Ascending aorta (tissue), 2 donors: ENCODE data around the gene KLHL35. TPM values are rescaled to one million over a fixed set of nuclear protein-coding genes. Genes with fewer than 3 reads are reported as not detected.

Source experiments
- DNase-seq, 2 donors: peaks; one replicate each; pipeline ENCODE4 v3.0.0-alpha.2; 2019; ENCODE audit warnings: low spot score in 2 of 2
- H3K27ac ChIP-seq, 2 donors: fragments of 200-600 bp; sonication (generic); one replicate each; pipeline ENCODE4 v1.5.1; 2016 to 2017; ENCODE audit warnings: mild to moderate bottlenecking in 1 of 2
- H3K27me3 ChIP-seq: fragments of 200-600 bp; sonication (generic); one replicate; pipeline ENCODE4 v1.5.1; 2017
- H3K36me3 ChIP-seq, 2 donors: fragments of 200-600 bp; sonication (generic); one replicate each; pipeline ENCODE4 v1.5.1; 2016
- H3K4me1 ChIP-seq, 2 donors: fragments of 200-600 bp; sonication (generic); one replicate each; pipeline ENCODE4 v1.5.1; 2016 to 2017; ENCODE audit warnings: mild to moderate bottlenecking in 1 of 2
- H3K4me3 ChIP-seq, 2 donors: fragments of 200-600 bp; sonication (generic); one replicate each; pipeline ENCODE4 v1.5.1; 2016 to 2017; ENCODE audit warnings: mild to moderate bottlenecking in 1 of 2
- H3K9me3 ChIP-seq, 2 donors: fragments of 200-600 bp; sonication (generic); one replicate each; pipeline ENCODE4 v1.5.1; 2016
- intact Hi-C: fragments of 100-400 bp; cut with DNase I; formaldehyde crosslinking; loops from one replicate; pipeline ENCODE4 v1.15.1; 2023
- total RNA-seq: library from RNA; depleted of rRNA; stranded (reverse); fragments of >200 nt; gene quantifications from one replicate; pipeline ENCODE4 v1.1.0, GENCODE V29; 2016
- TF ChIP-seq, protein P1 (sequence below), 3 experiments: fragments of 200-600 bp in 2 of 3; fragments of 450-650 bp in 1 of 3; sonication (generic) in 2 of 3; IDR thresholded peaks; one replicate each; pipeline ENCODE4 v1.5.1; 2016 to 2019; ENCODE audit warnings: antibody characterized with exemption in 3 of 3, mild to moderate bottlenecking in 1 of 3, moderate library complexity in 1 of 3

Gene KLHL35
- total RNA-seq, 1 donor from 2014 or later, result not detected

DNA sequence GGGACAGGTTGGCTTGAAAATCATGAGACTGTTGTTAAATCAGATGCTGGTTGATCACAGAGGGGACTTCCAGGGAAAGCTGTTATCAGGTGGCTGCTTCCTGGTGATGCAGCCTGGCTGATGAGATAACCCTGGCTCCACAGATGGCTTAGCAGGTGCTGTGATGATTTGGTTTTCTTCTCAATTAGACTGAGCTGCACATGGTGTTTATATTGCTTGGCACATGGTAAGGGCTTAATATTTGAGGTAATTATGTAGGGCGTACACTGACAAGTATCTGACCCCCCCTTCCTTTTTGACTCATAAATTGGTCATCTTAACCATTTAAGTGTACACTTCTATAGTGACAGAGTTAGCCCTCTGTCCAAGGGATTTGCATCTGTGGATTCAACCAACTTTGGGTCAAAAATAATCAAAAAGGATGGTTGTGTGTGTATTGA is 26.6 kb downstream of the KLHL35 start:
- peaks cover 55 to 56% of the 10 kb centered on the region in 2 donors for H3K36me3 ChIP-seq
- DNase-seq, result no peak
- intact Hi-C loops, result loop anchor here (2.0 kb wide), 1 partner anchor 34 kb away; no protein-coding TSS in a partner anchor

DNA sequence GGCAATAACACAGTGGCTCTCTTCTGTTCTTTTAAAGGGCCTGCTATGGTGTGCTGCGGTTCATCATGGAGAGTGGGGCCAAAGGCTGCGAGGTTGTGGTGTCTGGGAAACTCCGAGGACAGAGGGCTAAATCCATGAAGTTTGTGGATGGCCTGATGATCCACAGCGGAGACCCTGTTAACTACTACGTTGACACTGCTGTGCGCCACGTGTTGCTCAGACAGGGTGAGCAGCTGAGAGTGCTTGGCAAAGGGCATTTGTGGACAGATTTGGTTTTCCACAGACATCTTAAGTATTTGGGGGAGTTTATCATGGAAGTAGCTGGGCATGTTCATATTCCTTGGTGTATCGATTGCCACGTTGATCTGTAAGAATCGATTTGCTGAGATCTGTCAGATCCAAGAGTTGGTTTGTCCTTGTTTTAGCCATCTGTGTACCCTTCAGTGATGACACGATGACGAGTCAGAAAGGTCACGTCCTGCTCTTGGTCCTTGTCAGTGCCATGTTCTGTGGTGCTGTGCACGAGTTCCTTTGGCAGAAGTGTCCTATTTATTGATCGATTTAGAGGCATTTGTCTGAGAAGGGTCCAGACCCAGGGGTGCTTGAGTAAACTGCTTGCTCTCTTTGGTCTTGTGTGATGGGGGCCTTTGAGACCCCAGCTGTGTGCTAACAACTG is 28.9 kb downstream of the KLHL35 start:
- Histone ChIP-seq H3K36me3 (peaks cover 55 to 61% of the 10 kb centered on the region in 2 donors), H3K27ac (no peak overlapping the region), H3K9me3 (no peaks in the 10 kb centered on the region), H3K4me3 (no peak overlapping the region), H3K4me1 (peaks cover 0 to 6% of the 10 kb centered on the region in 2 donors), H3K27me3 (no peaks in the 10 kb centered on the region)
- TF ChIP-seq, protein P1, sequence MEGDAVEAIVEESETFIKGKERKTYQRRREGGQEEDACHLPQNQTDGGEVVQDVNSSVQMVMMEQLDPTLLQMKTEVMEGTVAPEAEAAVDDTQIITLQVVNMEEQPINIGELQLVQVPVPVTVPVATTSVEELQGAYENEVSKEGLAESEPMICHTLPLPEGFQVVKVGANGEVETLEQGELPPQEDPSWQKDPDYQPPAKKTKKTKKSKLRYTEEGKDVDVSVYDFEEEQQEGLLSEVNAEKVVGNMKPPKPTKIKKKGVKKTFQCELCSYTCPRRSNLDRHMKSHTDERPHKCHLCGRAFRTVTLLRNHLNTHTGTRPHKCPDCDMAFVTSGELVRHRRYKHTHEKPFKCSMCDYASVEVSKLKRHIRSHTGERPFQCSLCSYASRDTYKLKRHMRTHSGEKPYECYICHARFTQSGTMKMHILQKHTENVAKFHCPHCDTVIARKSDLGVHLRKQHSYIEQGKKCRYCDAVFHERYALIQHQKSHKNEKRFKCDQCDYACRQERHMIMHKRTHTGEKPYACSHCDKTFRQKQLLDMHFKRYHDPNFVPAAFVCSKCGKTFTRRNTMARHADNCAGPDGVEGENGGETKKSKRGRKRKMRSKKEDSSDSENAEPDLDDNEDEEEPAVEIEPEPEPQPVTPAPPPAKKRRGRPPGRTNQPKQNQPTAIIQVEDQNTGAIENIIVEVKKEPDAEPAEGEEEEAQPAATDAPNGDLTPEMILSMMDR (IDR thresholded peaks at IDR 0.05), result no peak
- intact Hi-C loops, result no loop called here
- no peak for DNase-seq

More for the DNA sequence above, 26.6 kb downstream of the KLHL35 start:
- Histone ChIP-seq H3K4me1 (no peaks in the 10 kb centered on the region), H3K4me3 (no peak overlapping the region), H3K27ac (no peak overlapping the region), H3K9me3 (no peaks in the 10 kb centered on the region), H3K27me3 (no peaks in the 10 kb centered on the region)
- TF ChIP-seq, protein P1 (IDR thresholded peaks at IDR 0.05), result no peak

GRCh38 chr11:75403037-75403436 is 30.0 kb downstream of the KLHL35 start:
- no peak for DNase-seq
- Histone ChIP-seq H3K27ac (no peak overlapping the region), H3K36me3 (peaks cover 55 to 61% of the 10 kb centered on the region in 2 donors), H3K4me1 (peaks cover 0 to 6% of the 10 kb centered on the region in 2 donors), H3K4me3 (no peak overlapping the region), H3K9me3 (no peaks in the 10 kb centered on the region), H3K27me3 (no peaks in the 10 kb centered on the region)
- TF ChIP-seq, protein P1 (IDR thresholded peaks at IDR 0.05), result no peak
- intact Hi-C loops, result no loop called here

DNA sequence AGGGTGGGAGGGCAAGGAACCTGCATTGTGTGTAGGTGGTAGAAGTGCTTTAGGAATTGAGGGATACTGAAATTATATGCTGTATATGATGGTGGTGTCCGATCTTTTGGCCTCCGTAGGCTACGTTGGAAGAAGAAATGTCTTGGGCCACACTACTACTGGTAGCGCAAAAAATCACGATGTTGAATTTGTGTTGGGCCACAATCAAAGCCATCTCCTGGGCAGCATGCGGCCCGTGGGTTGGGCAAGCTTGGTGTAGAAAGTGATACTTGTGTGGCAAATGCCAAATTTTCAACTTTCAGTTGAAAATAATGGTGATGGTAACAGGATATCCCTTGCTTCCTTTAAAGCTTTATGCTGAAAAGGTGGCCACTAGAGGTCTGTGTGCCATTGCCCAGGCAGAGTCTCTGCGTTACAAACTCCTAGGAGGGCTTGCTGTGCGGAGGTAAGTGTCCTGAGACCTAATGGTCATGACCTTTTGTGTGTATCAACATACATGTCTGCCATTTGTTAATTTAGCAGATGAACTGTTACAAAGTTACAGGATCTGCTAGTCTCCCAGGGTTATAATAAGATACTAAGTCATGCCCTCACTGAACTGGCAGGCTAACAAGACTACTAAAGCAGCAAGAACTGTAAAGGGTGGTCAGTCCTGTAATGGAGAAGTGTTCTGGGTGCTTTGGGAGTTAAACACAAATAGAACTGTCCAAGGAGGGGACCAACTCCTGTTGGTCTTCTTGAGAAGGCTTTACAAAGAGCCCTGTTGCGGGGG is 30.8 kb downstream of the KLHL35 start:
- intact Hi-C loops, result no loop called here

DNA sequence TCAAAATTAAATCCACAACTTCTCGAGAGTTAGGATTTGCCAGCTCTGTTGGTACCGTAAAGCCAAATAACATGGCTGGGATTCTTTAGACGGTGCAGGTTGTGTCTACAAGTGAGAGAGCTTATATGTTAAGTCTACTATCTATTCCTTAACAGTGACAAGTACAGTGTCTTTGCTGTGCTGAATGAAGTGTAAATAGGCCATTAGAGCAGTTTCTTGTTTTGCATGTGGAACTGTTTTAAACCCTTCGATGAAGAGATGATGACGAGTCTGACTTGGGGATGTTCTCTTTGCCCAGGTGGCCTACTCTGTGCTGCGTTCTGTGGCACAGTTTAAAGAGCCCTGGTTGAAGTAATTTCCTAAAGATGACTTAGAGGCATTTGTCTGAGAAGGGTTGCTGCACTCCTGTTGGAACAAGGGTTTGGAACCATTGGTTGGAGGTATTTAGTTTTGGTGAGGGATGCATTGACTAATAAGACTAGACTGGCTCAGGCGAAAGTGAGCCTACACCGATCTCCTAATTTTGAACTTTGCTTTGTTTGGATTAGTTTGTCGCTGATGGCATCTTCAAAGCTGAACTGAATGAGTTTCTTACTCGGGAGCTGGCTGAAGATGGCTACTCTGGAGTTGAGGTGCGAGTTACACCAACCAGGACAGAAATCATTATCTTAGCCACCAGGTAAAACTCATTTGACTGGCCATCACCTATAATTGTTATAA is 32.7 kb downstream of the KLHL35 start:
- no peaks in the 10 kb centered on the region for H3K27me3 ChIP-seq
- TF ChIP-seq, protein P1 (IDR thresholded peaks at IDR 0.05), result no peak
- peak overlapping the region; percentile 70 to 78 for H3K4me3 ChIP-seq
- intact Hi-C loops, result no loop called here
- H3K9me3 ChIP-seq, result no peaks in the 10 kb centered on the region
- DNase-seq, result no peak
- H3K4me1 ChIP-seq, result peaks cover 0 to 6% of the 10 kb centered on the region in 2 donors
- H3K36me3 ChIP-seq, result peaks cover 37 to 43% of the 10 kb centered on the region in 2 donors
- peak overlapping the region; percentile 91 to 98 for H3K27ac ChIP-seq

More for the DNA sequence above, 30.8 kb downstream of the KLHL35 start:
- Histone ChIP-seq H3K9me3 (no peaks in the 10 kb centered on the region), H3K27ac (no peak overlapping the region), H3K4me1 (peaks cover 0 to 6% of the 10 kb centered on the region in 2 donors), H3K27me3 (no peaks in the 10 kb centered on the region), H3K4me3 (no peak overlapping the region), H3K36me3 (peaks cover 55 to 61% of the 10 kb centered on the region in 2 donors)
- TF ChIP-seq, protein P1 (IDR thresholded peaks at IDR 0.05), result no peak
- no peak for DNase-seq
